Ishikawa (cell line): ENCODE measurements around the gene GASK1A.

Experiments used
- CEBPB ChIP-seq: IDR thresholded peaks from 2 replicates; pipeline ENCODE4 v1.6.1; 2012
- CREB1 ChIP-seq: IDR thresholded peaks from 2 replicates; pipeline ENCODE4 v1.6.1; 2012; ENCODE audit warnings: low read depth
- EGR1 ChIP-seq: IDR thresholded peaks from 2 replicates; pipeline ENCODE4 v1.6.1; 2012
- EP300 ChIP-seq: IDR thresholded peaks from 2 replicates; pipeline ENCODE4 v1.6.1; 2012; ENCODE audit warnings: borderline replicate concordance
- FOXM1 ChIP-seq: IDR thresholded peaks from 2 replicates; pipeline ENCODE4 v1.6.1; 2012; ENCODE audit warnings: low read depth, borderline replicate concordance
- NFIC ChIP-seq: IDR thresholded peaks from 2 replicates; pipeline ENCODE4 v1.6.1; 2012
- RAD21 ChIP-seq: IDR thresholded peaks from 2 replicates; pipeline ENCODE4 v1.6.1; 2012; ENCODE audit warnings: low read depth
- REST ChIP-seq: IDR thresholded peaks from 2 replicates; pipeline ENCODE4 v1.6.1; 2012; ENCODE audit warnings: low read depth, mild to moderate bottlenecking
- TAF1 ChIP-seq: IDR thresholded peaks from 2 replicates; pipeline ENCODE4 v1.6.1; 2012; ENCODE audit warnings: low read depth, mild to moderate bottlenecking
- TCF12 ChIP-seq: IDR thresholded peaks from 2 replicates; pipeline ENCODE4 v1.6.1; 2012; ENCODE audit warnings: low read depth
- TEAD4 ChIP-seq: IDR thresholded peaks from 2 replicates; pipeline ENCODE4 v1.6.1; 2012
- YY1 ChIP-seq: IDR thresholded peaks from 2 replicates; pipeline ENCODE4 v1.6.1; 2012; ENCODE audit warnings: low read depth
- ZBTB7A ChIP-seq: IDR thresholded peaks from 2 replicates; pipeline ENCODE4 v1.6.1; 2012; ENCODE audit warnings: low read depth
- TF ChIP-seq, protein P1 (sequence below): IDR thresholded peaks from 2 replicates; pipeline ENCODE4 v1.6.1; 2012
- TF ChIP-seq, protein P2 (sequence below): IDR thresholded peaks from 2 replicates; pipeline ENCODE4 v1.6.1; 2012

GASK1A gene

DNA sequence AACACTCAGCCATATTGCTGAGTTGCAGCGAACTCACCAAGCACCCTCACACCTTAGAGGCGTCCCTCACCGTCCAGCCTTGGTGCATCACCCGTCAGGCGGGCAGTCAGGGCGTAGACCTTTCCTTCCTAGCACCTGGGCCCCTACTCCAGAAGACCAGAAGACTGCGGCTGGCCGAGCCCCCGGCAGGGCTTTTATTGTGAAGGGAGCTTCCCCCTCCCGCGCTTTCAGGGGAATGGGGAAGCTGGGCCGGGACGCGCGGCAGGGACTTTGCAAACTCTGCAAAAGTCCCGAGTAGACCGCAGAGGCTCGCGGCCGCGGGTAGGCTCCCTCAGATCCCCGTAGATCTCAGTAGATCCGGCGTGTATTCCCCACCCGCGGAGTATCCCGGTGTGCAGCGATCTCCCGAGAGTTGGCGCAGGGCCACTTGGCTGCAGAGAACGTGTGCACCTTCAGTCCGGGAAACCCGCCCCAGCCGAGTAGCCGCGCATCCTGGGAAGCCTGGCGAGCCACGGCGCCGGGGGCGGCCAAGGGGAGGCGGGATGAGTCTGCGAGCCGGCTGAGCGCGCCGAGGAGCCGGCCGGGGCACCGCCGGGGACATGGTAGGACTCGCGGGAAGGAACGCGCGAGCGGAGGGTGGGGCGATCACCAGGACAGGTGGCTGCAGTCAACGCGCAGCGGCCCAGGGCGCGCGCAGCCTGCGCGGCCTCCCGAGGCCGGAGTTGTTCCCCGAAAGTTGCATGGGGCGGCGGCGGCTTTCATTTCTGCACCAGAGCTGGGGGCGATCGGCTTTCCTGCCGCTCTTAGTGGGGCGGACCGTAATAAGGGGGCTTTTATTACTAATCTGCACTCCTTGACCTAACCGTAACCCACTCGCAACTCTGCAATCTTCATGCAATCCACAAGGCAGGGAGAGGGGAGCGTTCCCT, at the start of gene GASK1A:
TSS of gene GASK1A (plus strand) at position 268 of the 929 bp plus-strand sequence. CDS start at position 600, 332 bp downstream.
- TF ChIP-seq TEAD4, result peak; percentile 42; the same call in 1 of the 2 replicates
- no peak for TF ChIP-seq CREB1
- no peak for TF ChIP-seq FOXM1
- TF ChIP-seq REST, result no peak
- no peak for TF ChIP-seq ZBTB7A
- TF ChIP-seq TAF1, result peak; percentile 56; the same call in 1 of the 2 replicates
- TF ChIP-seq, protein P1, sequence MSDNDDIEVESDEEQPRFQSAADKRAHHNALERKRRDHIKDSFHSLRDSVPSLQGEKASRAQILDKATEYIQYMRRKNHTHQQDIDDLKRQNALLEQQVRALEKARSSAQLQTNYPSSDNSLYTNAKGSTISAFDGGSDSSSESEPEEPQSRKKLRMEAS, result peak; percentile 18; the same call in 1 of the 2 replicates
- TF ChIP-seq TCF12, result peak; percentile 34; the same call in 1 of the 2 replicates
- TF ChIP-seq NFIC, result peak; percentile 75
- 0 out of 2 replicates have a peak, but pooled peaks have one; percentile 7 for TF ChIP-seq EGR1
- TF ChIP-seq, protein P2, sequence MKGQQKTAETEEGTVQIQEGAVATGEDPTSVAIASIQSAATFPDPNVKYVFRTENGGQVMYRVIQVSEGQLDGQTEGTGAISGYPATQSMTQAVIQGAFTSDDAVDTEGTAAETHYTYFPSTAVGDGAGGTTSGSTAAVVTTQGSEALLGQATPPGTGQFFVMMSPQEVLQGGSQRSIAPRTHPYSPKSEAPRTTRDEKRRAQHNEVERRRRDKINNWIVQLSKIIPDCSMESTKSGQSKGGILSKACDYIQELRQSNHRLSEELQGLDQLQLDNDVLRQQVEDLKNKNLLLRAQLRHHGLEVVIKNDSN, result 0 out of 2 replicates have a peak, but pooled peaks have one; percentile 1
- TF ChIP-seq CEBPB, result no peak
- TF ChIP-seq EP300, result no peak
- TF ChIP-seq YY1, result no peak
- TF ChIP-seq RAD21, result no peak

DNA sequence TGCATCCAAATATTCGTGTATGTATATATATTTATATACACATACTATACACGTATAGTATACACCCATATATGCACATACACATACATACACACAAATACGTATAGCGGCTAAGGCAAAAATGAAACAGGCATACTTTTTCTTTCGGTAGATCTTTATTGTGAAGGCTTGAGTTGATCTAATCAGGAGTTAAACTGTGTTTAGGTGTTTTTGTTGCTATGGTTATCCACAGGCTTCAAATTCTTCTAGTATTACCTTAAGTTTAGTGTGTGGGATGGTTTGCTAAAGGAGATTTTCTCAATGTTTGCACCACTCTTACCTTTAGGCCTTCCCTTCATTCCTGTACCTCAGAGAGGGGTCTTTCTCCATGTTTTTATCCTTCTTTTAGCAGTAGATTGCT, 45.0 kb upstream of the GASK1A start:
- TF ChIP-seq FOXM1 (no peak), EGR1 (no peak), CEBPB (no peak), ZBTB7A (no peak), RAD21 (no peak), TAF1 (no peak), EP300 (no peak), CREB1 (no peak), TCF12 (no peak), NFIC (no peak), REST (no peak)
- TF ChIP-seq, protein P1, result no peak

DNA sequence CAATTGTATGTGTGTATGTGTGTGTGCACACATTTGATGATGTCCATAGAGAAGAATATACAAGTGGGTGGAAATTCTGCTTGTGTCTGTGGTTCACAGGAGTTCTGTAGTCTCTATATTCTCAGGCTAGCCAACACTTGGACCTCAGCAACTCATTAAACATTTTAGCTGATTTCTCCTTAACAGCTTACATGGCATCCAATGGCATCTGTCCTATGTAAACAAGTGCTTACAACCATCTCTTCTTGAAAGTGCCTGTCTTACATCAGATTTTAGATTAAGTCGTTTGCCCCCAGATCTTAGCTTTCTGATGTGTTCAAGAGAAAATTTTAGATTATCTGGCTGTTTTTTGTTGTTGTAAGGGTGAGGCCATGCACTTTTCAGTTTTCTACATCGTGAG, 44.2 kb upstream of the GASK1A start:
- no peak for TF ChIP-seq NFIC
- TF ChIP-seq TEAD4, result no peak
- no peak for TF ChIP-seq REST
- TF ChIP-seq ZBTB7A, result no peak
- TF ChIP-seq EP300, result no peak

DNA sequence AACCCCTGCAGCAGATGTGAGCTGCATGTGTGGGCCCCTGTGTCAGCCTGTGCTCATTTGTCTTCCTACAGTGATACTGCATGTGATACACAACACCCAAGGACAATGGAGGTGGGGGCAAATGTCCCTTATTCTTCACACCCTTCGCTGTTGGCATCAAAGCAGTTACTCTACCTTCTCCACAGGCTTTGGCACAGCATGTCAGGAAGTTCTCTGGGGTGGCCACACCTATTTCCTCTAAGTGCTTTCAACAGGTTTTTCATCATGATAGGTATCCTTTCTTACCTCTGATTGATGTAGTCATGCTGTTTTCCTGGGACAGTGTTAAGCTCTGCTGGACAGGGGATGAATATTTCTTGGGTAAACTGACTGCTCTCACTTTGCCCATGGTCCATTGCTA, 43.6 kb upstream of the GASK1A start:
- TF ChIP-seq NFIC (peak; percentile 40), ZBTB7A (no peak)
